IgD-negative memory B cell (primary cell): ENCODE measurements around the gene COX8A. TPM values are rescaled to one million over a fixed set of nuclear protein-coding genes. Genes with fewer than 3 reads are reported as not detected.
"Not testable (repeated sequence)": the region's sequence is repeated elsewhere in the genome, so short reads cannot be mapped to it uniquely, and the experiment has no call there.

Source experiments
- H3K27ac Mint-ChIP-seq, 3 donors: one replicate each; pipeline ENCODE4 v1.8.0; 2020 to 2022; ENCODE audit warnings: mild to moderate bottlenecking in 3 of 3, mixed read lengths in 3 of 3, moderate library complexity in 1 of 3
- H3K27me3 Mint-ChIP-seq: one replicate; pipeline ENCODE4 v1.8.0; 2021; ENCODE audit warnings: mixed read lengths
- H3K36me3 Mint-ChIP-seq: one replicate; pipeline ENCODE4 v1.8.0; 2020; ENCODE audit warnings: mild to moderate bottlenecking, mixed read lengths
- H3K4me1 Mint-ChIP-seq, 3 donors: one replicate each; pipeline ENCODE4 v1.8.0; 2020 to 2022; ENCODE audit warnings: mixed read lengths in 3 of 3, mild to moderate bottlenecking in 1 of 3
- H3K4me3 Mint-ChIP-seq, 4 donors: one replicate each; pipeline ENCODE4 v1.8.0; 2020 to 2022; ENCODE audit warnings: mild to moderate bottlenecking in 4 of 4, mixed read lengths in 4 of 4, moderate library complexity in 3 of 4
- H3K9me3 Mint-ChIP-seq, 3 donors: one replicate each; pipeline ENCODE4 v1.8.0; 2020 to 2021; ENCODE audit warnings: mixed read lengths in 3 of 3, mild to moderate bottlenecking in 1 of 3
- polyA plus RNA-seq: library from polyadenylated mRNA; unstranded; fragments of 300-500 nt; fragmentation: Illumina TruSeq; gene quantifications from one replicate; pipeline ENCODE4 v1.2.3, GENCODE V29; 2021

The COX8A gene
- polyA plus RNA-seq, 1 donor from 2014 or later: 298 TPM

DNA sequence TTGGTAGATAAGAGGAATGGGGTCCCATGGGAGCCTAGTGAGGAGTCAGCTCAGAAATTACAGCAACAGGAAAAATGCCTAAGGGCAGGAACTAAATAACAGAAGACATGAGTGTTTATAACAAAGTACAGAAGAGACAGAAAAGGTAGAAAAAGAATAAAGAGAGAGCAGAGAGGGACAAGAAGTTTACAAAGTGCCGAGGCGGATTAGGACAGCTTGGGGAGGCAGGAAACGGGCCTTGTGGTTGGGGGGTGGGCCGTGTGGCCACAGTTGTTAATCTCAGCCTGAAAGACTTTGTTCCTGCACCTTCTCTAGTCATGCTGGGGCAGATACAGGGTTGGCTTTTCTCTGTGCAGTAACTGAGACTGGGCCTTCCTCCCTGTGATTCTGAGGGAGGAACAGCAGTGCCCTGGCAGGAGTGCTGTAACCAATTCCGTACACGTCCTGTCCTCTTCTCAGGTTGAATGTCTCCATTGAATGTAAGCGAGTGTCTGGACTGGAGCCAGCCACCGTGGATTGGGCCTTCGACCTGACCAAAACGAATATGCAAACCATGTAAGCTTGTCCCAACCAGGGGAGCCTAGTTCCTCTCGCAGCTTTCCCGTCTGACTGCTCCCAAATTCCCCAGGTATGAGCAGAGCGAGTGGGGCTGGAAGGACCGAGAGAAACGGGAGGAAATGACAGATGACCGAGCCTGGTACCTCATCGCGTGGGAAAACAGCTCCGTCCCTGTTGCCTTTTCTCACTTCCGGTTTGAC, 22.5 kb upstream of the COX8A start:
- Mint-ChIP-seq H3K4me1 (peaks cover 4 to 15% (median 12%) of the 10 kb centered on the region in 3 donors), H3K4me3 (peak overlapping the region in 2 of 4 donors; percentile 68 to 80), H3K27me3 (no peaks in the 10 kb centered on the region), H3K27ac (peak overlapping the region; percentile 52 to 86 (median 79)), H3K9me3 (no peaks in the 10 kb centered on the region), H3K36me3 (peaks cover 9% of the 10 kb centered on the region)

- H3K36me3 Mint-ChIP-seq: peaks cover 9% of the 10 kb centered on the region
- no peaks in the 10 kb centered on the region for H3K9me3 Mint-ChIP-seq
- peaks cover 4 to 15% (median 12%) of the 10 kb centered on the region in 3 donors for H3K4me1 Mint-ChIP-seq
- H3K27ac Mint-ChIP-seq: no peak overlapping the region
- H3K4me3 Mint-ChIP-seq: peak overlapping the region in 1 of 4 donors; percentile 68
- no peaks in the 10 kb centered on the region for H3K27me3 Mint-ChIP-seq
These were observed 21.9 kb upstream of the COX8A start for GRCh38 chr11:63952570-63952969.

- H3K9me3 Mint-ChIP-seq: no peaks in the 10 kb centered on the region
- no peaks in the 10 kb centered on the region for H3K4me1 Mint-ChIP-seq
- no peak overlapping the region for H3K4me3 Mint-ChIP-seq
- no peaks in the 10 kb centered on the region for H3K27me3 Mint-ChIP-seq
- no peak overlapping the region for H3K27ac Mint-ChIP-seq
- H3K36me3 Mint-ChIP-seq: peaks cover 4% of the 10 kb centered on the region
These were observed 16.4 kb upstream of the COX8A start for GRCh38 chr11:63958008-63958407.

DNA sequence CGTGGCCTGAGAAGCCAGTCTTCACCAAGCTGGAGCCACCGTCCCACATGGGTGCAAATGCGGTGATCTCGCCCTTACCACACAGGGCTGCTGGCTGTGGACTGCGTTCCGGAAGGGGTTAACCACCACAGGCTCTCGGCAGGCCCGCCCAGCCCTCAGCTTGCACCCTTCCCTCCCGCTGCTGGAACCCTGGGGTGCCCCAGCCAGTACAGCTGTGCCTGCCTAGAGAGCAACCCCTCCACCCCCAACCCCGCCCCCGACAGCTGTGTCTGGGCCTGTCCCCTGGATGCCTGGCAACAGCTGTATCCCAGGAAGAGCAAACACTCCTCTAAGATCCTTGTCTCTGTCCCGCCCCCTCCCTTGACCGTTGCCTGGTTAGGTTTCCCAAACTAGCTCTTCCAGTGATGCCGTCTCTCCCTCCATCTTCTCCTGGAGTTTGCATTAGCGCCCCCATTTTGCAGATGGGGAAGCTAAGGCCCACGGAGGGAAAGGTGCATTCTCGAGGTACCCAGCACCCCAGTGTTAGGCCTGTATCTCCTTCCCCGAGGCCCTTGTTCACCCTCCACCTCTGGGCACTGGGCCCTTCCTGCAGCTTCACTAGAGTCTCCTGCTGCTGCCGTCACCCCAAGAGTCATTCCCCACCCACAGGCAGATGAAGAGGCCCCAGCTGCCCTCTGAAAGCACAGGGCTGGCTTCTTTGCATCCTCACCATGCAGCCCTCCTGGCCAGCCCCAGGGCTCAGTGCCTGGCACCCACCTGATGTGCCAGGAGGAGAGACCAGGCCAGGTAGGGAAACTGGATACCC, 12.6 kb upstream of the COX8A start:
- Mint-ChIP-seq H3K36me3 (no peaks in the 10 kb centered on the region), H3K9me3 (no peaks in the 10 kb centered on the region), H3K4me3 (no peak overlapping the region), H3K27me3 (no peaks in the 10 kb centered on the region), H3K4me1 (no peaks in the 10 kb centered on the region), H3K27ac (no peak overlapping the region)

DNA sequence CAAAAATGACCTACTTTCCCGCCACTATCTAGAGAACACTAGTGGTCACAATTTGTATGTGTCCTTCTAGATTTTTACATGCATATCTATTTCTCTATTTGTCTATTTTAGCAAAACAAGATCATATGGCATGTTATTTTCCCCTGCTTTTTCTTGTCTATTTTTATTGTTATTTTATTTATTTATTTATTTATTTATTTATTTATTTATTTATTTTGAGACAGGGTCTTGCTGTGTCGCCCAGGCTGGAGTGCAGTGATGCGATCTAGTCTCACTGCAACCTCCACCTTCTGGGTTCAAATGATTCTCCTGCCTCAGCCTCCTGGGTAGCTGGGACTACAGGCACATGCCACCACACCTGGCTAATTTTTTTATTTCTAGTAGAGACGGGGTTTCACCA, 10.5 kb upstream of the COX8A start:
- H3K27ac Mint-ChIP-seq: peak overlapping the region in 1 of 3 donors; percentile 19
- not testable (repeated sequence) for H3K36me3 Mint-ChIP-seq, H3K9me3 Mint-ChIP-seq, H3K27me3 Mint-ChIP-seq, H3K4me3 Mint-ChIP-seq, H3K4me1 Mint-ChIP-seq

- Mint-ChIP-seq H3K27me3 (peaks cover 4% of the 10 kb centered on the region), H3K4me1 (no peaks in the 10 kb centered on the region), H3K36me3 (no peaks in the 10 kb centered on the region), H3K4me3 (no peak overlapping the region), H3K9me3 (no peaks in the 10 kb centered on the region), H3K27ac (peak overlapping the region in 1 of 3 donors; percentile 63)
These were observed 8.0 kb upstream of the COX8A start for GRCh38 chr11:63966444-63966843.

- peaks cover under 1% of the 10 kb centered on the region for H3K36me3 Mint-ChIP-seq
- no peaks in the 10 kb centered on the region for H3K9me3 Mint-ChIP-seq
- H3K4me3 Mint-ChIP-seq: no peak overlapping the region
- peaks cover 4% of the 10 kb centered on the region for H3K27me3 Mint-ChIP-seq
- H3K4me1 Mint-ChIP-seq: peaks cover 5 to 9% (median 6%) of the 10 kb centered on the region in 3 donors
- no peak overlapping the region for H3K27ac Mint-ChIP-seq
These were observed 5.0 kb upstream of the COX8A start for GRCh38 chr11:63969461-63969860.

DNA sequence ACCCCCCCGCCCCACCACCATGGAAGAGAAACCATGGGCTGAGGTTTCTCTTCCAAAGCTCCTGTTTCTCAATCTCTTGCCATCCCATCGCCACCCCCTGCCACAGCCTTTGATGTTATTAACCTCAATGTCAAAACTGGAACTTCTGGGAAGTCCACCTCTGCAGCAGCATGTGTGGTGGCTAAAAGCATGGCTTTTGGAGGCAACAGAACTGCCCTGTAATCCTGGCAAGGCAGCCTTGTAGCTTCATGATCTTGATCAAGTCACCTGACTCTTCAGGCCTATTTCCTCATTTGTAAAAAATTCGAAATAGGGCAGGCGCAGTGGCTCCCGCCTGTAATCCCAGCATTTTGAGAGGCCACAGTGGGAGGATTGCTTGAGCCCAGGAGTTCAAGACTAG, 3.5 kb upstream of the COX8A start:
- no peak overlapping the region for H3K4me3 Mint-ChIP-seq
- peaks cover 9 to 13% (median 12%) of the 10 kb centered on the region in 3 donors for H3K4me1 Mint-ChIP-seq
- no peak overlapping the region for H3K27ac Mint-ChIP-seq
- peaks cover 4% of the 10 kb centered on the region for H3K27me3 Mint-ChIP-seq
- peaks cover 2% of the 10 kb centered on the region for H3K36me3 Mint-ChIP-seq
- H3K9me3 Mint-ChIP-seq: no peaks in the 10 kb centered on the region

GRCh38 chr11:63973912-63974258, 535 bp upstream of the COX8A start:
- not testable (repeated sequence) for H3K36me3 Mint-ChIP-seq, H3K27me3 Mint-ChIP-seq, H3K9me3 Mint-ChIP-seq
- Mint-ChIP-seq H3K4me3 (peak overlapping the region; percentile 97 to 100 (median 100)), H3K4me1 (peaks cover 15 to 23% (median 21%) of the 10 kb centered on the region in 3 donors), H3K27ac (peak overlapping the region; percentile 87 to 99 (median 98))

DNA sequence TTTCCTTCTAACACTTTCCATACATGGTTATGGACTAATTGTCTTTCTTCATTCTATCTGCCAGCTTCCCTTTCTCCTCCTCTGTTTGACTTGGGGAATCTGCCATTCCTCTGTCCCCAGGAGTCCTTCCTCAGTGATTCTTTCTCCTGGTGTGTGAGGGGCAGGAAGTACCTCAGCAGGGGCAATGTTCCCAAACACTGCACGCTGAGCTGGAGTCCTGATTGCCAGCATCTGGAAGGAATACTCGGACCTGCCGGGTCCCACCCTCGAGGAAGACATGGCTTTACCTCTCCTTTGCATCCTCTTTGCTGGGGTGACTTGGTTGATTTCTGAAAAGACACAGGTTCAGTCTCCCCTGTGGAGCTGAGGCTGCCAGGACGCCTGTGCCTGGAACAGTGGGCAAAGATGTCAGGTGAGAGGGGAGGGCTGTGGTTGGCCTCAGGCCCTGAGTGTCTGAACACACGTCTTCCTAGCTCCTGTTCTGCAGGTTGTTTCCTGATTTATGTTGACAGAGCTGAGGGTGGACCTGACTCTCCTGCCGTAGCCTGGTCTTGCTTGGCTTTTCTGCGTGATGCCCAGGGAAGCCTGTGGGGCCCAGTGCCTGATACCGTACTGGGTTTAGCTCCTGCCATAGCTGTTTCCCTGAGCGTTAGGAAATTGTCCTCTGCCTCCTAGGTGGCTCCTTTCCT, 4.3 kb downstream of the COX8A start:
- Mint-ChIP-seq H3K4me1 (peaks cover 21 to 28% (median 27%) of the 10 kb centered on the region in 3 donors), H3K4me3 (peak overlapping the region in 2 of 4 donors; percentile 39 to 85), H3K9me3 (no peaks in the 10 kb centered on the region), H3K36me3 (peaks cover 2% of the 10 kb centered on the region), H3K27ac (peak overlapping the region in 1 of 3 donors; percentile 81), H3K27me3 (no peaks in the 10 kb centered on the region)

DNA sequence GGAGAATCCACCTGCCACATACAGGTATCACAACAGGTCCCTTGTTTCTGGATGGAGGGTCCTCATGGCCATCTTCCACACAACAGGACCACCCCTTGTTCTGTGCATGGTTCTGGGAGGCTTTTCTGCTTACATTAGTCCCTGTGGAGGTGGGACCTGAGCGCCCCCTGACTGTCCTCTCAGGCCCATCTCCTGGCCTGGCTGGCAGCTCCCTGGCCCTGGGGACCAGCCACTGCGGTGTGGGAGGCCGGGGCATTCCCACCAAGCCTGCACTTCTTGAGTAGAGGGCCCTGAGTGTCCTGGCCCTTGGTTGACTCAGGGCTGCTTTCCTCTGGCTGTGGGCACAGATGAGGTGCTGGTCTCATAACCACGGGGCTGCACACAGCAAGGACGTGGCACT, 5.0 kb downstream of the COX8A start:
- no peaks in the 10 kb centered on the region for H3K9me3 Mint-ChIP-seq
- peak overlapping the region in 1 of 4 donors; percentile 85 for H3K4me3 Mint-ChIP-seq
- peaks cover 2% of the 10 kb centered on the region for H3K36me3 Mint-ChIP-seq
- peaks cover 16 to 22% (median 22%) of the 10 kb centered on the region in 3 donors for H3K4me1 Mint-ChIP-seq
- peak overlapping the region in 1 of 3 donors; percentile 18 for H3K27ac Mint-ChIP-seq
- no peaks in the 10 kb centered on the region for H3K27me3 Mint-ChIP-seq

- no peaks in the 10 kb centered on the region for H3K9me3 Mint-ChIP-seq
- no peaks in the 10 kb centered on the region for H3K27me3 Mint-ChIP-seq
- H3K4me3 Mint-ChIP-seq: peak overlapping the region; percentile 94 to 99 (median 98)
- peaks cover 22 to 26% (median 24%) of the 10 kb centered on the region in 3 donors for H3K4me1 Mint-ChIP-seq
- H3K36me3 Mint-ChIP-seq: peaks cover 9% of the 10 kb centered on the region
- H3K27ac Mint-ChIP-seq: peak overlapping the region; percentile 93 to 99 (median 98)
These were observed 11.4 kb downstream of the COX8A start for GRCh38 chr11:63985812-63986155.

GRCh38 chr11:63986156-63986931, 11.9 kb downstream of the COX8A start, which contains the start of gene OTUB1:
Gene OTUB1, plus strand, starts transcription at chr11:63986438. Its CDS starts 19 bp downstream, at chr11:63986457.
- H3K9me3 Mint-ChIP-seq: no peaks in the 10 kb centered on the region
- H3K4me3 Mint-ChIP-seq: peak within 1 kb of the TSS; percentile 94 to 99 (median 98)
- H3K4me1 Mint-ChIP-seq: peaks cover 20 to 24% (median 21%) of the 10 kb centered on the region in 3 donors
- H3K36me3 Mint-ChIP-seq: peaks cover 9% of the 10 kb centered on the region
- H3K27ac Mint-ChIP-seq: peak within 1 kb of the TSS; percentile 93 to 99 (median 98)
- H3K27me3 Mint-ChIP-seq: no peaks in the 10 kb centered on the region

- peak overlapping the region; percentile 72 to 82 (median 74) for H3K4me3 Mint-ChIP-seq
- peaks cover 18 to 26% (median 22%) of the 10 kb centered on the region in 3 donors for H3K4me1 Mint-ChIP-seq
- peaks cover 9% of the 10 kb centered on the region for H3K36me3 Mint-ChIP-seq
- H3K27ac Mint-ChIP-seq: peak overlapping the region in 2 of 3 donors; percentile 53 to 99
- no peaks in the 10 kb centered on the region for H3K9me3 Mint-ChIP-seq
- H3K27me3 Mint-ChIP-seq: no peaks in the 10 kb centered on the region
These were observed 12.6 kb downstream of the COX8A start for GRCh38 chr11:63986932-63987513.
